GM18526 (cell line): ENCODE results near the gene CST6.

Experiments
- POLR2A ChIP-seq: IDR thresholded peaks from 3 replicates; pipeline ENCODE4 v1.6.1; 2011; ENCODE audit not compliant: insufficient read length; ENCODE audit errors: extremely low read depth

Gene CST6, protein sequence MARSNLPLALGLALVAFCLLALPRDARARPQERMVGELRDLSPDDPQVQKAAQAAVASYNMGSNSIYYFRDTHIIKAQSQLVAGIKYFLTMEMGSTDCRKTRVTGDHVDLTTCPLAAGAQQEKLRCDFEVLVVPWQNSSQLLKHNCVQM

GRCh38 chr11:66011785-66012303 is at the start of gene CST6:
Gene CST6 (plus strand): TSS chr11:66012008. CDS start chr11:66012045, 37 bp downstream.
- no peak for TF ChIP-seq POLR2A

DNA sequence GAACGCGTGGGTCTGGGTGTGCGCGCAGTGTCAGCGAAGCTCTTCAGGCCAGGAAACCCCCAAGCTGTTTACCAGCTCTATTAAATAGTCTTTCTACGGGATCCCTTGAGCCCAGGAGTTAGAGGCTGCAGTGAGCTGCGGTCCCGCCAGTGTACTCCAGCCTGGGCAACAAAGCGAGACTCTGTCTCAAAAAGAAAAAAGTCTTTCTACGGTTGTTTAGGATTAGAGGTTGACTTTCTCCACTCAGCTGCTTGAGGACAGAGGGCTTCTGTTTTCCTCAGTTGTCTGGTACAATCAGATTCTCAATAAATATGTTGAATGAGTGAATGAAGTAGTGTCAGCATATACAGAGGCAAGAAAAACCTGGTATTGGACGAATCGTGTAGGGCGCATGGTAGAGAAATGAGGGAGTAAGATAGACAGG is 49.7 kb upstream of the CST6 start:
- no peak for TF ChIP-seq POLR2A

GRCh38 chr11:65964906-65965305 is 46.9 kb upstream of the CST6 start:
- no peak for TF ChIP-seq POLR2A

- no peak for TF ChIP-seq POLR2A
Measured at GRCh38 chr11:65965986-65966762, 45.6 kb upstream of the CST6 start.

- no peak for TF ChIP-seq POLR2A
Measured at GRCh38 chr11:65967329-65967934, 44.4 kb upstream of the CST6 start.

DNA sequence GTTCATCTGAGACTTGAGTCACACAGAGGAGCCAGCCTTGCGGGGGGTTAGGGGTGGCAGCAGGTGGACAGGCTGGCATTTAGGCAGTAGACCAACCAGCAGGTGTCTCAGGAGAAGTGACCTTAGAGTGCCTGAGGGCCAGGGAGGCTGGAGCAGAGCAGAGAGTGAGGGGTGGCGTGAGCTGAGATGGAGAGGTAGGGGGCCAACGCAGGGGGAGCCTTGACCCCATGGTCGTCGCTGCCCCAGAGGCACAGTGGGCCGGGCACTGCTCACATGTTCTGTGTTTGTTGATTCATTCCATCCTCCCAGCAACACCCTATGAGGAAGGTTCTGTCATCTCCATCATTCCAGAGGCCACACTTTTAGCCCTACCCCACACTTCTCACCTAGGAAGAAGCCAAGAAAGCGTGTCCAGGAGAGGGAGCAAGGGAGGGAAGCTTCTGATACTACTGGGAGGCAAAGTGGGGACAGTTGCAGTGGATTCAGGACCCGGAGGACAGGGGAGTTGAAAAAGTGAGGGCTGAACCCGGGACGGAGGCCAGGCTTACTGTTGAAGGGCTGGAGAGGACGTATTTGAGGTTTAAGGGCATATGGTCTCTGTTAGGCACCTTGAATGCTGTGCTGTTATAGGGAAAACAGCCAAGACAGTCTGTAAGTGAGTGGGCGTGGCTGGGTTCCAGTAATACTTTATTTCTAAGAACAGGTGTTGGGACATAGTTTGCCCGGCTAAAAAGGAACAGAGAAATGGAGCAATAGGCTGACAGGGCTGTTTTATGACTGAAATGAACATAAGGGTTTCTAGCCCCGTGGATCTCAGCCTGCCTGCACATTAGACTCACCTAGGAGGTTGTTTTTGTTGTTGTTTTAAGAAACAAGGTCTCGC is 43.0 kb upstream of the CST6 start:
- no peak for TF ChIP-seq POLR2A

DNA sequence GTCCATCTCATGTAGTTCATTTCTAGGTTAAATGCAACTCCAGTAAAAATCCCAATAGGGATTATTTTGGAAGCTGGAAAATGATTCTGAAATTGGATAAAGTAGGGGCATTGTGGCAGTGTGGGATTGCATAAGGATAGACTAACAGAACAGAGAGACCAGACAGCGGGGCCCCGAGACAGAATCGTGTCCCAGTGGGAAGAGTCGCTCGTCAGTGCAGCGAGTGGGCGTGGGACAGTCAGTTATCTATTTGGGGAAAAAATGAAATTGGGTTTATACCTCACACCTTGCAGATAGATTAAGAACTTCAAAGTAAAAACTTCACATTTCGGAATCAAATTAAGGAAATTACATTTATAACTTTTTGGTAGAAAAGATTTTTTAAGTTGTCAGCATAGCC is 39.7 kb upstream of the CST6 start:
- no peak for TF ChIP-seq POLR2A

DNA sequence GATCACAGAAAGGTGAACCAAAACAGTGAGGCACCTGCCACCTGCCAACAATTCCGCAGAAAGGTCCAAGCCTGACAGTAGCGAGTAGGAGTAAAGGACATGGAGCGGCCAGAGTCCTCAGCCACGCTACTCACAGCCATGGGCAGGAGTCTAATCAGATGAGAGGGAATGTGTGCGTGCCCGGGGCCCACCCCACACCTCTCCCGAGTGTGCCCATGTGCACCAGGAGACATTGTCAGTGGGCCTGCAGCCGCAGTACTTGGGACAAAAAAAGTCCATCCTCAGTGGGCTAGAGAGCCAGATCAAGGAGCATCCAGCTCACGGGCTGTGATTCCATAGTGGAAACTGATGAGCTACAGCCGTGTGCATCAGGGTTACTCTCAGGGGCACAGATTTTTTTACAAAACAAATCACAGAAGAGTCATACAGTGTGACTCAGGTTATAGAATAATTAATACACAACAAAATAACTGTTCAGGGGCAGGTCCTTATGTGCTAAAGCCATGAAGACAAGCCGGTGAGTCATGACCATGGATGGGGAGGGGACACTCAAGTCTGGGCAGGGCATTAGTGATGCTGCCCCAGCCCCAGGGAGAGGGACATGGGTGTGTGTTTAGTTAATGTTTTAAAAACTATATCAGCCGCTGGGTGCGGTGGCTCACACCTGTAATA is 38.2 kb upstream of the CST6 start:
- TF ChIP-seq POLR2A, result no peak

GRCh38 chr11:65975771-65976170 is 36.0 kb upstream of the CST6 start:
- no peak for TF ChIP-seq POLR2A

DNA sequence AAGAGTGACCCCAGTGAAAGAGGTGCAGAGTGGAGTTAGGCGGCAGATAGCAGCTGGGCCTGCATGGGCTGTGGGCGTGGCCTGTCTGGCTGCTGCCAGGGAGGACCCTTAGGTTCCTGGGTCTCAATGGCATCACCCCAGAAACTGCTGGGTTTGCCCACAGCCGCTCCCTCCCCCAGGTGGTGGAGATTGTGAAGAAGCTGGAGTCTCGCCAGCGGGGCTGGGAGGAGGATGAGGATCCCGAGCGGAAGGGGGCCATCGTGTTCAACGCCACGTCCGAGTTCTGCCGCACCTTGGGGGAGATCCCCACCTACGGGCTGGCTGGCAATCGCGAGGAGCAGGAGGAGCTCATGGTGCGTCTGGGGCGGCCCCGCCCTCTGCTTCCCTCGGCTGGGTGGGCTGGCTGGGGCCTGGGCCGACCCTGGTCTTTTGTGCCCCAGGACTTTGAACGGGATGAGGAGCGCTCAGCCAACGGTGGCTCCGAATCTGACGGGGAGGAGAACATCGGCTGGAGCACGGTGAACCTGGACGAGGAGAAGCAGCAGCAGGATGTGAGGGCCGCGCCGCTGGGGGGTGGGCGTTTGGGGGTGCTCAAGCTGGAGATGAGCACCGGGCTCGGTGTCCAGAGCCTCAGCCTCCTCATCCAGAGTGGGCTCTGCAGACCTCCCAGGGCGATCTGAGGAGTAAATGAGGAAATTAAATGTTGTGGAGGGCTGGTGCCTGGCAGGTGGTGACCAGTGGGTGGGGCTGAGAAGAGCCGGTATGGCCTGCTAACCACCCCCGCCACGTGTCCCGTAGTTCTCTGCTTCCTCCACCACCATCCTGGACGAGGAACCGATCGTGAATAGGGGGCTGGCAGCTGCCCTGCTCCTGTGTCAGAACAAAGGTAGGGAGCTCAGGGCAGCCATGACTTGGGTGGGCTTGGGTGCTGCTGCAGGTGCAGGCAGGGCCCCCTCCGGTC is 35.3 kb upstream of the CST6 start:
- TF ChIP-seq POLR2A, result no peak

DNA sequence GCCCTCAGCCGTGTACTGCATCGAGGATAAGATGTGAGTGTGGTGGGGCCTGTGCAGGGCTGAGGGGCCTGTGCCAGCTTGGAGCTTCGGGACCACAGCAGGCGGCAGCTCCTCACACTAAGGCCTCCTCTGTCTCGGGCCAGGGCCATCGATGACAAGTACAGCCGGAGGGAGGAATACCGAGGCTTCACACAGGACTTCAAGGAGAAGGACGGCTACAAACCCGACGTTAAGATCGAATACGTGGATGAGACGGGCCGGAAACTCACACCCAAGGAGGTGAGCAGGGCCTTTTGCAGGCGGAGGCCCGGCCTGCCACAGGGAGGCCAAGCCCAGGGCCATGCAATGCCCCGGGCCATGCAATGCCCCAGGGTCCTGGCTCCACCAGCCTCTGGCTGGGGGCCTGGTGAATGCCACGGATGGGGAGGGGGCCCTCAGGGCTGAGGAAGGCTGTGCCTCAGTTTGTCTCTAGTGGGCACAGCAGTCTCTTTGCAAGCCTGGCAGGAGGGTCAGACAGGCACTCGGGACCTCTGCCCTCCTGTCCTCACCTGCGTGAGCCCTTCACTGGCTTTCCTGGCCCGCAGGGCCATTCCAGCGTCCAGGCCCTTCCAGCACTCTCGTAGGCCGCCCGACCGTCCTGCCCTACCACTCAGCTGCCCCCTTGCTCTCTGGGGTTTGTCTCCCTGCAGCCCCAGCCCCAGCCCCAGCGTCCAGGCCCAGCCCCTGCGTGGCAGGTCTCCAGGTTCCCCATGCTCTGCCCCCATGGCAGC is 34.0 kb upstream of the CST6 start:
- no peak for TF ChIP-seq POLR2A

- no peak for TF ChIP-seq POLR2A
Measured at GRCh38 chr11:65978391-65979238, 33.2 kb upstream of the CST6 start.
